SK-N-SH treated with all-trans-retinoic acid at 6 μM for 48 hours (cell line): ENCODE data around the gene DOCK4.

Experiments used
- ARNTL ChIP-seq: fragments of 450-650 bp; formaldehyde crosslinking; IDR thresholded peaks from 2 replicates; pipeline ENCODE4 v1.5.0; 2020; ENCODE audit warnings: low read depth, mild to moderate bottlenecking, moderate library complexity, borderline replicate concordance
- PPARA ChIP-seq: fragments of 250-450 bp; sonication (Bioruptor Pico); IDR thresholded peaks from 2 replicates; pipeline ENCODE4 v1.5.0; 2020; ENCODE audit warnings: mild to moderate bottlenecking, borderline replicate concordance
- RARB ChIP-seq: fragments of 250-450 bp; sonication (Bioruptor Pico); IDR thresholded peaks from 2 replicates; pipeline ENCODE4 v1.8.0; 2021; ENCODE audit warnings: mild to moderate bottlenecking, moderate library complexity
- TCF4 ChIP-seq: fragments of 250-450 bp; sonication (Bioruptor Pico); IDR thresholded peaks from 2 replicates; pipeline ENCODE4 v1.8.0; 2021; ENCODE audit warnings: mild to moderate bottlenecking, moderate library complexity, borderline replicate concordance
- ZFP30 ChIP-seq: fragments of 450-650 bp; formaldehyde crosslinking; IDR thresholded peaks from 2 replicates; pipeline ENCODE4 v1.5.0; 2022; ENCODE audit warnings: mild to moderate bottlenecking, moderate library complexity
- ZNF8 ChIP-seq: fragments of 450-650 bp; formaldehyde crosslinking; IDR thresholded peaks from 2 replicates; pipeline ENCODE4 v1.5.0; 2020; ENCODE audit warnings: mild to moderate bottlenecking, moderate library complexity
- TF ChIP-seq, protein P1 (sequence below): fragments of 250-450 bp; sonication (Bioruptor Pico); IDR thresholded peaks from 2 replicates; pipeline ENCODE4 v1.5.1; 2020; ENCODE audit warnings: low read depth, mild to moderate bottlenecking, moderate library complexity

DNA sequence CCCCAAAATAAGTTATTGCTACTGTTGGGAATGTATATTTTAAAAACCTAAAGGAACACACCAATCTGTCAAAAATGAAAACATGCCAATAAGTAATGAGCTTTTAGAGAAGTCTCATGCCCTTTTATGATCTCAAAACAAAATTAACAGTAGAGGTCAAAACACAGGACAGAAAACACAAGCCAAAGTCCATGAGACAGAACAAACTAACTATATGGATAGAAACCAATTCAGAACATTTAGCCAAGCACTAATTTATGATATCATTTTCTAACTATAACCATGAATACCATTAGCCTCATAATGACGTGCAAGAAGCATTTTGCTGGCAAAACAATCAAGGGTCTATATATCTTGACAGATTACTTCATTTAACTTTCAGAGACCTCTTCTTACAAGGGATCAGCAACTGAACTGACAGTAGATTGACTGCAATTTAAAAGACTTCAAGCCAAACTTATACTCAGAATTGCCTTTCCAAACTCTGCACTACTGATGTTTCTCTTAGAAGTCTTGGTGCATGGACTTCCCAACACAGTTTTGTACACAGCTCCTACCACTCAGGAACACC is 200.9 kb downstream of the DOCK4 start:
- TF ChIP-seq TCF4: no peak
- TF ChIP-seq ZFP30: no peak
- TF ChIP-seq ARNTL (CRISPR knock-in tag): no peak
- TF ChIP-seq PPARA (CRISPR knock-in tag): no peak
- TF ChIP-seq RARB (CRISPR knock-in tag): no peak
- TF ChIP-seq ZNF8 (CRISPR knock-in tag): no peak
- TF ChIP-seq, protein P1, sequence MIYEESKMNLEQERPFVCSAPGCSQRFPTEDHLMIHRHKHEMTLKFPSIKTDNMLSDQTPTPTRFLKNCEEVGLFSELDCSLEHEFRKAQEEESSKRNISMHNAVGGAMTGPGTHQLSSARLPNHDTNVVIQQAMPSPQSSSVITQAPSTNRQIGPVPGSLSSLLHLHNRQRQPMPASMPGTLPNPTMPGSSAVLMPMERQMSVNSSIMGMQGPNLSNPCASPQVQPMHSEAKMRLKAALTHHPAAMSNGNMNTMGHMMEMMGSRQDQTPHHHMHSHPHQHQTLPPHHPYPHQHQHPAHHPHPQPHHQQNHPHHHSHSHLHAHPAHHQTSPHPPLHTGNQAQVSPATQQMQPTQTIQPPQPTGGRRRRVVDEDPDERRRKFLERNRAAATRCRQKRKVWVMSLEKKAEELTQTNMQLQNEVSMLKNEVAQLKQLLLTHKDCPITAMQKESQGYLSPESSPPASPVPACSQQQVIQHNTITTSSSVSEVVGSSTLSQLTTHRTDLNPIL: no peak
